GM21737 (cell line): ENCODE results near the gene GIPR.
"Not testable (repeated sequence)": the region's sequence is repeated elsewhere in the genome, so short reads cannot be mapped to it uniquely, and the experiment has no call there.

Experiments used
- ATAC-seq: cut with Tn5 transposase; IDR thresholded peaks from one replicate; pipeline ENCODE4 v1.9.1; 2021; ENCODE audit warnings: mild to moderate bottlenecking, moderate library complexity; ENCODE audit not compliant: unreplicated experiment

GIPR gene

DNA sequence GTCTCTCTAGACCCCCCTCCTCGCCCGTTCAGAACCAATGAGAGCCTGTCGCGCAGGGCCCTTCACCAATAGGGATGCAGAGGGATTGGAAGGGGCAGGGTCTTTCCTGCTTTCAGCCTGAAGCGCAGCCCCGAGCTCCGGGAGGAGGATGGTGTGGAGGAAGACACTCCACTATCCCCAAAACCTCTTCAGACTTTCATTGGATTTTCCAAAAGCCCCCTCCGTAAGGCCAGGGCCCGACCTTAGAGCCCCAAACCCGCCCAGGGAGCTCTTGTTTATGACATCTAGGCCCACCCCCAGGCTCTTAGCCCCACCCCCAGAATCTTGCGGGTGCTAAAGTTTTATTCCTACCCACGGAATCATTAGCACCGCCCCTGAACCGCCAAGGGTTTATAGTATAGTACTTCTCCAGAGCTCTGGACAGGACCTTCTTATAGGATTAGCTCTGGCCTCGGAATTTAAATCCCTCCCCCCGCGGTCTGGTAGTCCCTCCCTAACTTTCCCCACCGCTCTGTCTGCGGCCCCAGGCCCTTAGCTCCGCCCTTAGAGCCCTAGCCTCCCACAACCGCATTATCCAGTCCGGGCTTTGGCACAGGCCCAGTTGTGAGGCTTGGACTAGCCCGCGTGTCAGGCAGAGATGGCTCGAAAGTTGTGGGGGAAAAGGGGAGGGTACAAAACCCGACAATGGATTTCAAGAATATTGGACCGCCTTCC is 22.2 kb upstream of the GIPR start:
- ATAC-seq: no peak

DNA sequence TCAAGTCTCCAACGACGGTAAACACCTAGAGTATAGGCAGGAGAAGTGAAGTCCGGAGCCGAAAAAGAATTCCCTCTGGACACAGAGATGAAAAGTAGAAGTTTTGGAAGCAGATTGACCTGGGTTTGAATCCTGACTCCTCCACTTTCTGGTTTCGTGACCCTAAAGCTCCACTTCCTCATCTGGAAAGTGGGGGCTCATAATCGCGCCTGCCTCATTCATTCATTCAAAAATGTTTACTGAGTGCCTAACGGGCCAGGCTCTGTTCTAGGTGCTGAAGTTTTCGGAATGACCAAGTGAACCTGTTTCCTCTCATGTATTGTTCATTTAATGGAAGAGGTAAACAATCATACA is 21.7 kb upstream of the GIPR start:
- no peak for ATAC-seq

DNA sequence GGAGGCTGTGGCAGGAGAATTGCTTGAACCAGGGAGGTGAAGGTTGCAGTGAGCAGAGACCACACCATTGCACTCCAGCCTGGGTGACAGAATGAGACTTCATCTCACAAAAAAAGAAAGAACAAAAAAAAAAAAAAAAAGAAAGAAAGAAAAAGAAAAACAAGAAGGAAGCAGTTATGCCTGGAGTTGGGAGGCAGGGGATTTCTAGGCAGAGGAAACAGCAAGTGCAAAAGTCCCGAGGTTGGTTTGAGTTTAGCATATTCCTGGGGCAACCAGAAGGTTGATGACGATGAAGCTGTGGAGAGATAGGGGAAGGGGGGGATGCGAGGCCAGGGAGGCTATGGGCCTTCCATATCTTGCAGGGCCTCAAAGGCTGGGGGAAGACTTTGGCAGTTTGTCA is 17.3 kb upstream of the GIPR start:
- no peak for ATAC-seq

DNA sequence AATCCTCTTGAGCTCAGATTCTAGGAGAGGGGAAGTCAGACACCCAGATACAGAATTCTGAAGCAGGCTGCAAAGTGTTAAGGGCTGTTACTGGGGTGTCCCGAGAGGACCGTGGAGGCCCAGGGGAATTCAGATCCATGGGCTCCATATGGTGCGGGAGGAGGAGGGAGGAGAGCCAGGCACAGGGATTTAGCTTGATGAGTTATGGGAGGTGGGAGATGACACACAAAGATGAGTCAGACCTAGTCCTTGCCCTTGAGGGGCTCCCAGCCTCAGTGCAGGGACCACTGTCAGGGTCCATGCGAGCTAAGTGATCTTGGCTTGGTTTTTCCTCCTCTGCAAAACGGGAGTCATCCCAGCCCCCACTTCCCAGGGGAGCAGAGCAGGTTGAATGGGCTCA is 14.4 kb upstream of the GIPR start:
- ATAC-seq: no peak

DNA sequence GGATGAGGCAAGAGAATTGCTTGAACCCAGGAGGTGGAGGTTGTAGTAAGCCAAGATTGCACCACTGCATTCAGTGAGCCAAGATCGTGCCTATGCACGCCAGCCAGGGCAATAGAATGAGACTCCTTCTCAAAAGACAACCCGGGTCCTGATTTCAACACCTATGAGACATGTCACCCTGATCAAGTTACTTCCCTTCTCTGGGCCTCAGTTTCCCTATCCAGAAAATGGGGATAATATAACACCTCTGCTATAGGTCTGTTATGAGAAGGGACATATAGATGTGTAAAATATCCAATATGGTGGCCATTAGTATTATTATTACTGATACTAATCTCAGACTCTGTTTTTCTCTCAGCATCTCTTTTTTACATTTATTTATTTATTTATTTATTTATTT is 12.9 kb upstream of the GIPR start:
- ATAC-seq: no peak

DNA sequence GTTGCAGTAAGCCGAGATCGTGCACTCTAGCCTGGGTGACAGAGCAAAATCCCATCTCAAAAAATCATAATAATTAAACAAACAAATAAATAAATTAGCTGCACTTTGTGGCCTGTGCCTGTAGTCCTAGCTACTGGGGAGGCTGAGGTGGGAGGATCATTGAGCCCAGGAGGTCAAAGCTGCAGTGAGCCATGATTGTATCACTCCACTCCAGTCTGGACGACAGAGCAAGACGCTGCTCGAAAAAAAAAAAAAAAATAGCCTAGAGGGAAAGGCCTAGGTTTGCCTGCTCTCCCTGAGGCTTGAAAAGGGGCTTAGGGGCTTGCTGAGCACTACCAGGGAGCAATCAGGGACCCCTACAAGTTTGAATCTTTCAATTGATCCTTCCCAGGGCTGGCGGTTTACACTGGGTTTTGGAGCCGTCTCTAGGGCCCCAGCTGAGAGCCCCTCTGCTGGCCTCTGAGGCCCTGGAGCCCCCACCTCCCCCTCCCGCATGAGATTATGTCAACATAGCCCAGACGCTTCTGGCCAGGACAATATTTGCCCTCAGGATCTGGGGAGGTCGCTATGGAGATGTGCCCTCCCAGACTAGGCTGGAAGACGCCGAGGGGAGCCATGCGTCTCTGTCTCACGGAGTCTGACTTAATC is 10.4 kb upstream of the GIPR start:
- ATAC-seq: no peak

DNA sequence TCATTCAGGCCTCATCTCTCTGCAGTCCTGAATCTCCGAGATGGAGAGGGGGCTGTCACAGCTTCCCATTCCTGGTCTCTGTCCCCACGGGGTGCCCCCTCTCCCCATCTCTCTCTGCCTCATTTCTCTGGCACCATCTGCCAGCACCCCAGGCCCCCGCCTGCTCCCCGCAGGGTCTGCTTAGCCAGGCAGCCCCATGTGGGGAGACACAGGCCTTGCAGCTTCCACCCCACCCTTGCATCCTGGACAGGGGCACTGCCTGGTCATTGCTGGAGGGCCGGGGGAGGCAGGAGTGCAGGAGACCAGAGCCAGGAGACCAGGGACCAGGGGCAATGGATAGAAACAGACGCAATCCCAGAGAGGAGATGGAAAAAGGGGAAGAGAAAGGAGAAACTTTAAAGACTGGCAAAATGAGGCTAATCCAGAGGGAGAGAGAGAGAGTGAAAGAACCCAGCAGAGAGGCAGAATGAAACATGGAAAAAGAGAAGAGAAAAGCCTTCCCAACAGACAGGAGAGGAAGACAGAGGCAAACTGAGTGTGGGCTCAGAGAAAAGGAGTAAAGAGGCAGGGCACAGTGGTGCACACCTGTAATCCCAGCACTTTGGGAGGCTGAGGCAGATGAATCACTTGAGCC is 8.8 kb upstream of the GIPR start:
- no peak for ATAC-seq

DNA sequence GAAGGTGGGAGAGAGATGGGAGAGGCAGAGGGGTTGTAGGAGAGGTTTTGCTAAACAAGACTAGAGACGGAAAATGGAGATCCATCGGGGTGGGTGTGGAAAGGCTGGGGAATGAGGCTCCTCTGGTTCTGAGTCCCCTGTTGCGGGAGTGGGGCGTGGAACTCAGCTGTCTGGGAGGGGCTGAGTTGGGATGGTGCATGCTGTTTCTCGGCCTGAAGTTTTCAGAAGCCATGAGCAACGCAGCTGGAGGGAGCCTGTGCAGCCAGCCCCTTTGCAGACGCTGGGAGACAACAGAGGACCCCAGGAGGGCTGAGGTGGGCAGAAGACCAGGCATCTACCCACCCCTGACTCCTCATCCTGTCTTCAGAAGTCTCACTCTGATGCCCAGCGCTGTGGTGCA is 7.4 kb upstream of the GIPR start:
- ATAC-seq: no peak

DNA sequence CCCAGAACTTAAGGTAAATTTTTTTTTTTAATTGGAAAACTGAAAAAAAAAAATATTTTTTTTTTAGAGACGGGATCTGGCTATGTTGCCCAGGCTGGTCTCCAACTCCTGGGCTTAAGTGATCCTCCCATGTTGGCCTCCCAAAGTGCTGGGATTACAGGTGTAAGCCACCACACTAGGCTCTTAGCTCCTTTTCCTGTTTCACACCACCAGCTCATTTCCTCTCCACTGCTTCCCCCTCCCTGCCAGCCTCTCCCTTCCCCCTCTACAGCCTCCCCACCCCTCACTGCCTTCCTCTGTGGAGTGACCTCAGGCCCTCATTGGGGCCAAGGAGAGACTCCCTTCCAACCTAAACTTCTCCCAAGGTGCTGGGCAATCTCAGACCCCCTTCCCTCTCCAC is 4.2 kb upstream of the GIPR start:
- no peak for ATAC-seq

DNA sequence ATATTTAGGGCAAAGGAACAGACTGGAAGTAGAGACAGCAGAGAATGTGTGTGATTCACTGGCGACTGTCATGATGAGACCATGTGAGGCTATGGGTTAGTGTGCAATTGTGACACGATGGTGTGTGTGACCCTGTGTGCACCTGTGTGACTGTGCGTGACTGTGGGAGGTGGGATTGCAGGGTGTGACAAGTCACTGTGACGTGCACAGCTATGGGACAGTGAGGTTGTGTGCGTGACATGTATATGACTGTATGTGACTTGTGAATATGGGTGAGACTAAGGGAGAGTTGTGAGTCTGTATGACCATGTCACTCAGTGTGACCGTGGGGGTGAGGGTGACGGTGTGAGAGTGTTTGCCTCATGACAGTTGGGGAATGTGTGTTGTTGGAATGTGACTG is 3.4 kb upstream of the GIPR start:
- ATAC-seq: no peak

DNA sequence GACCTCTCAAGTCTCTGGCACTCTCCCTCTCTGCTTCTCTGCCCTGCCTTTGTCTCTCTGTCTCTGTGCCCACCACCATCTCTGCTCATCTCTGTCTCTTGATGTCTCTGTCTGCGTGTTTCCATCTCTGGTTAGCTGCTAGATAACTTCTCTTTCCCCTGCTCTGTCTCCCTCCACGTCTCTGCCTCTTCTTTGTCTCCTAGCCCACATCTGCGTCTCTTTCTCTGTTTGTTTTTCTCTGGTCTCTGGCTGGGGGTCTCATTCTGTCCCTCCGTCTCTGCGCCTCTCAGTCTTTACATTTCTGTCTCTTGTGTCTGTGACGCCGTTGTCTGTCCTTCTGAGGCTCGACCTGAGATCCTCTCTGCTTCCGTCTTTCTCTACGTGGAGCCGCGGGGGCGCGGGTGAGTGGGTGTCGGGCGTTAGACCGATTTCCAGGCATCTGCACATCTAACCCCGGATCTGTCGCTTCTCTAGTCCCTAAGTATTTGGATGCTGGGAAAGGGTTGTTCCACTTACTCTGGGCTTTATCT is 386 bp downstream of the GIPR start:
- ATAC-seq: no peak

DNA sequence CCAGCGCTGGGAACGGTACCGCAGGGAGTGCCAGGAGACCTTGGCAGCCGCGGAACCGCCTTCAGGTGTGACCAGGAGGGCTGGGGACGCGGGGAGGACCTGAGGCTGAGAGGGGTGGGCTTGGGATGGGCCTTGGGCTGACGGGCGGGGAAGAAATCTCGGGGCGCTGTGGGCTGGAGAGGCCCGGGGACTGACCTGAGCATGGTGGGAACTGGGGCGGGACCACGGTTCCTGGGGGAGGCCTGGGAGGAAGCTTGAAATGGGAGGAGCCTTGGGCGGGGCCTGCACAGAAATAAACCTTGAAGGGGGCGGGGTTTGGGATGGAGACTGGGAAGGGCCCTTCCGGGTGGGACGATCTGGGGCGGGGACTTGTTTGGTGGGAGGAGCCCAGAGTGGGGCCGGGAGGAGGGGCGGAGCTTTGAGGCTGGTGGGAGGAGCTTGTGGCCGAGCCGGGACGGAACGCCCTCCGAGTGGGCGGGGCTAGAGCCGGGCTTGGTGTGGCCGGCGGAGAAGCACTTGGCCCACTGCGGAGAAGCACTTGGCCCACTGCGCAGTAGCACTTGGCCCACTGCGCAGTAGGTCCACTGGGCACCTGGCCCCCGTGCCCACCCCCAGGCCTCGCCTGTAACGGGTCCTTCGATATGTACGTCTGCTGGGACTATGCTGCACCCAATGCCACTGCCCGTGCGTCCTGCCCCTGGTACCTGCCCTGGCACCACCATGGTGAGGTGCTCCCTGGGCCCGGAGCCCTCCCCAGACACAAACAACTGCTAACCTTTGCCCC is 2.8 kb downstream of the GIPR start:
- peak; percentile 47 for ATAC-seq

DNA sequence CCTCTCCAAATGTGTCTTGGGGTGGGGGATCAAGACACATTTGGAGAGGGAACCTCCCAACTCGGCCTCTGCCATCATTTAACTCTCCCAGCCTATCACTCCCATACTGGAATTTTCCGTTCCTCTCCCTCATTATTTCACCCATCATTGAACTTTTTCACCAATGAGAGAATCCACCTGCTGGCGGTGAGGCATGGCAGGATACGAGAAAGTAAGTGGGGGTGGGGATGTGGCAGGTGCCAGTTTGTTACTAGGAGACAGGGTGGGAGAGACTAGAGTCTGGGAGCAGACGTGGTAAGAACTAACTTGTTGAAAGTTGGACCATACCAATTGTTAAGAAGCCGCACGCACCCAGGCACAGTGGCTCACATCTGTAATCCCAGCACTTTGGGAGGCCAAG is 6.9 kb downstream of the GIPR start:
- no peak for ATAC-seq

DNA sequence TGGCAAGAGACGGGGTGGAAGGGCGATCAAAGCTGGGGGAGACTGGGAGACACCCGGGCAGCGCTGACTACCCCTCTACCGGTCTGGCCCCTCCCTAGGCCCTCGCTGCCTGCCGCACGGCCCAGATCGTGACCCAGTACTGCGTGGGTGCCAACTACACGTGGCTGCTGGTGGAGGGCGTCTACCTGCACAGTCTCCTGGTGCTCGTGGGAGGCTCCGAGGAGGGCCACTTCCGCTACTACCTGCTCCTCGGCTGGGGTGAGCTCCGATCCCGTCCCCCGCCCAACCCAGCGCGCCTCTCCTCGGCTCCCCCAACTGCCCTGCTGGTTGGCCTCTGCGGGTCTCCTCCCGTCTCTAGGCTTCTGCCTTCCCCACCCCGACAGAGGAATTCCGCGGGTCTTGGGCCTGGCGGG is 8.8 kb downstream of the GIPR start:
- ATAC-seq: no peak

DNA sequence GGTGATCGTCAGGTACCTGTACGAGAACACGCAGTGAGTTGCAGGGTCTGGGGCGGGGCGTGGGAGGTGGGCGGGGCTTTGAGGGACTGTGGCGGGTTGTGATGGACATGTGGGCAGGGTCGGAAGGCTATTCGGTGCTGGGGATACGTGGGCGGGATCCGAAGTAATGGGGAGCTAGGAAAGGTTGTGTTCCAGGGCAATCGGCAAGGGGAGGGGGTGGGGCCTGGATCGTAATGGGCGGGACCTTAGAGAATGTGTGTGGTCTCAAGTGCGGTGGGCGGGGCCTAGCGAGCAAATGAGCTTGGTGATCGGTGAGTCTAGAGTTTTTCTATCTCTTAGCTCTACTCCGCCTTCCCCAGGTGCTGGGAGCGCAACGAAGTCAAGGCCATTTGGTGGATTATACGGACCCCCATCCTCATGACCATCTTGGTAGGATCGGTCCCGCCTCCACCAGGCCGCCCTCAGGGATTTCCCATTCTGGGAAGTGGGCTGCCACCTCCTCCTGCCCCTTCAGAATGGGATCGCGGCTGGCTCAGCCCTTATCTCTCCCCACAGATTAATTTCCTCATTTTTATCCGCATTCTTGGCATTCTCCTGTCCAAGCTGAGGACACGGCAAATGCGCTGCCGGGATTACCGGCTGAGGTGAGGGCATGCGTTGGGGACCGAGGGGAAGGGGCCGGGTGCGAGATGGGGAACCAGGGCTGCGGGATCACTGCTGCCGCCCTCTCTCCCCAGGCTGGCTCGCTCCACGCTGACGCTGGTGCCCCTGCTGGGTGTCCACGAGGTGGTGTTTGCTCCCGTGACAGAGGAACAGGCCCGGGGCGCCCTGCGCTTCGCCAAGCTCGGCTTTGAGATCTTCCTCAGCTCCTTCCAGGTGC is 9.6 kb downstream of the GIPR start:
- ATAC-seq: no peak

DNA sequence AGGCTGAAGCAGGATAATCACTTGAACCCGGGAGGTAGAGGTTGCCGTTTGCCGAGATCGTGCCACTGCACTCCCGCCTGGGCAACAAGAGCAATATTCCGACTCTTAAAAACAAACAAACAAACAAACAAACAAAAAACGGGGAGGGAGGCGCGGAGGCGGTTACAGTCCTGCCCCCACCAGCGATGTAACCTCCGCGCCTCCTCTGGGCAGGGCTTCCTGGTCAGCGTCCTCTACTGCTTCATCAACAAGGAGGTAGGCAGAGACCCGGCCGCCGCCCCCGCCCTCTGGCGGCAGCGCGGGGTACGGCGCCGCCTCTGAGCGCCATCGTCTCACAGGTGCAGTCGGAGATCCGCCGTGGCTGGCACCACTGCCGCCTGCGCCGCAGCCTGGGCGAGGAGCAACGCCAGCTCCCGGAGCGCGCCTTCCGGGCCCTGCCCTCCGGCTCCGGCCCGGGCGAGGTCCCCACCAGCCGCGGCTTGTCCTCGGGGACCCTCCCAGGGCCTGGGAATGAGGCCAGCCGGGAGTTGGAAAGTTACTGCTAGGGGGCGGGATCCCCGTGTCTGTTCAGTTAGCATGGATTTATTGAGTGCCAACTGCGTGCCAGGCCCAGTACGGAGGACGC is 13.5 kb downstream of the GIPR start:
- peak; percentile 66 for ATAC-seq

DNA sequence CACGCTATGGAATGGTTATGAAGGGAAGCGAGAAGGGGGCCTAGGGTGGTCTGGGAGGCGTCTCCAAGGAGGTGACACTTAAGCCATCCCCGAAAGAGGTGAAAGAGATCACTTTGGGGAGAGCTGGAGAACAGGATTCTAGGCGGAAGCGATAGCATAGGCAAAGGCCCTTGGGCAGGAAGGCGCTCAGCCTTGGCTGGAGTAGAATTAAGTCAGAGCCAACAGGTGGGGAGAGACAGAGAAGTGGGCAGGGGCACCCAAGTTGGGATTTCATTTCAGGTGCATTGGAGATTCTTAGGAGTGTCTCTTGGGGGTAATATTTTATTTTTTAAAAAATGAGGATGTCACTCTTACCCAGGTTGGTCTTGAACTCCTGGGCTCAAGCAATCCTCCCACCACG is 14.1 kb downstream of the GIPR start:
- no peak for ATAC-seq

DNA sequence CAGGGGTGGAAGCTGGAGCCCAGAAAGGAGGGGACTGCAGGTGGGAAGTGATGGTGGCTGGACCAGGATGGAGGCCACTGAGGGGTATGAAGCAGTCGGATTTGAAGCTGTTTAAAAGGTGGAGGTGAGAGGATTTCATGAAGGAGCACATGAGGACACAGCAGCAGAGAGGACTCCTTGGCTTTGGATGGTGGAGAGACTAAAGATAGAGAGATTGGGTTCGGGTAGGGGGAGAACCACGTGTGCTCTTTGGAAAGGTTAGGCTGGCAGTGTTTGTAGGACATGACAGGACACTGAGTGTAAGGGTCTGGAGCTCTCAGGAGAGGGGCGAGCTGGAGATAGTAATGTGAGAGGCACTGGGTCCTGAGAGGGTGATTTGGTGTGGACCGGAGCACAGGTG is 14.9 kb downstream of the GIPR start:
- no peak for ATAC-seq

DNA sequence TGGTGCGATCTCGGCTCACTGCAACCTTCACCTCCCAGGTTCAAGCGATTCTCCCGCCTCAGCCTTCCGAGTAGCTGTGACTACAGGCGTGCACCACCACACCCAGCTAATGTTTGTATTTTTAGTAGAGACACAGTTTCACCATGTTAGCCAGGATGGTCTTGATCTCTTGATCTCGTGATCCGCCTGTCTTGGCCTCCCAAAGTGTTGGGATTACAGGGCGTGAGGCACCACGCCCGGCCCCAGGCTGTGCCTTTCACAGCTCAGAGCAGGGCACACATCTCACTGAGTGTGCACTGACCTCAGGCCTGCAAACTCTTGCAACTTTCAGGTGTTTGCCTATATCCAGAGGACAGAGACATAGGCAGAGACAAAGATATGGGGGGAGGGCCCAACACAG is 17.0 kb downstream of the GIPR start:
- ATAC-seq: not testable (repeated sequence)

DNA sequence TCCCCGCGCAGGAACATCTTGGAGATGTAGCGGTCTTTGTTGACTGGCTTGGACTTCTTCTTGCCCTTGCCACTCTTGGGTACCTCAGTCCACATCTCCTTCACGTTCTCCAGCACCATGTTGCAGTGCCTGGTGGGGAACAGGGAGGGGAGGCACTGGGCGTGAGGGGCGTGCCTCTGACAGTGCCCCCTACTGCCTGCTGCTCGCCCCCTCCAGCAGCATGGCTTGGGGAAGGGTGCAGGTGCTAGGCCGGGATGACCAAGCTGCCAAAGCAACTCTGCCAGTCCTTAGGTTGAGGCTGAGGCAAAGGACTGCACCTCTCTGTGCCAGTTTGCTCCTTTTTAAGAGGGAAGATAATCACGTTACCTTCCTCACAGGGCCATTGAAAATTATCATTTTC is 19.6 kb downstream of the GIPR start:
- ATAC-seq: no peak
